AG10803 (cell line): ENCODE results near the gene SLC7A1.
A peak's percentile ranks its signal among the peaks of the same experiment; 100 is the strongest.

Experiments used
- DNase-seq: peaks from one replicate; pipeline ENCODE4 v3.0.0; 2010; ENCODE audit warnings: low read depth
- H3K4me3 ChIP-seq: 2 replicates; pipeline ENCODE4 v1.5.1; 2011; ENCODE audit warnings: mild to moderate bottlenecking, low read length, control low read depth
- TF ChIP-seq, protein P1 (sequence below): conservative IDR thresholded peaks from 2 replicates; pipeline ENCODE4 v1.5.1; 2011; ENCODE audit warnings: mild to moderate bottlenecking, low read length, control low read depth, inconsistent platforms

Gene SLC7A1

DNA sequence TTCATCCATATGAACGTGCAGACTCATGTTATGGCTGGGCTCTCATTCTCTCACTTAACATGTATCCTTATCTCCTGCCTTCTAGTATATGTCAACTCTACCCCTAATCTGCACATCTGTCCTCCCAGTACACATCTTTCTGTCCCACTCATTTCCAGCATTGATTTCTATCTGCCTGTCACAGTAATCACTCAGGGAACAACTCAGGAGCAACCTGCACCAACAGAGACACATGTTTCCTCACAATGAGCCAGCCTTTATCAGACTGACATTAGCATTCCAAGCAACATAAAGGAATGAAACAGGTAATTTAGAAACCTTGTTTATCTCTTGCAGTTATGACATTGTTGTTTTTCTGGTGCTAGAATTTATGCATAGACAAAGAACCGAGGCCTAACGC is 17.6 kb upstream of the SLC7A1 start:
- H3K4me3 ChIP-seq: no peak overlapping the region
- TF ChIP-seq, protein P1, sequence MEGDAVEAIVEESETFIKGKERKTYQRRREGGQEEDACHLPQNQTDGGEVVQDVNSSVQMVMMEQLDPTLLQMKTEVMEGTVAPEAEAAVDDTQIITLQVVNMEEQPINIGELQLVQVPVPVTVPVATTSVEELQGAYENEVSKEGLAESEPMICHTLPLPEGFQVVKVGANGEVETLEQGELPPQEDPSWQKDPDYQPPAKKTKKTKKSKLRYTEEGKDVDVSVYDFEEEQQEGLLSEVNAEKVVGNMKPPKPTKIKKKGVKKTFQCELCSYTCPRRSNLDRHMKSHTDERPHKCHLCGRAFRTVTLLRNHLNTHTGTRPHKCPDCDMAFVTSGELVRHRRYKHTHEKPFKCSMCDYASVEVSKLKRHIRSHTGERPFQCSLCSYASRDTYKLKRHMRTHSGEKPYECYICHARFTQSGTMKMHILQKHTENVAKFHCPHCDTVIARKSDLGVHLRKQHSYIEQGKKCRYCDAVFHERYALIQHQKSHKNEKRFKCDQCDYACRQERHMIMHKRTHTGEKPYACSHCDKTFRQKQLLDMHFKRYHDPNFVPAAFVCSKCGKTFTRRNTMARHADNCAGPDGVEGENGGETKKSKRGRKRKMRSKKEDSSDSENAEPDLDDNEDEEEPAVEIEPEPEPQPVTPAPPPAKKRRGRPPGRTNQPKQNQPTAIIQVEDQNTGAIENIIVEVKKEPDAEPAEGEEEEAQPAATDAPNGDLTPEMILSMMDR: no peak
- no peak for DNase-seq

DNA sequence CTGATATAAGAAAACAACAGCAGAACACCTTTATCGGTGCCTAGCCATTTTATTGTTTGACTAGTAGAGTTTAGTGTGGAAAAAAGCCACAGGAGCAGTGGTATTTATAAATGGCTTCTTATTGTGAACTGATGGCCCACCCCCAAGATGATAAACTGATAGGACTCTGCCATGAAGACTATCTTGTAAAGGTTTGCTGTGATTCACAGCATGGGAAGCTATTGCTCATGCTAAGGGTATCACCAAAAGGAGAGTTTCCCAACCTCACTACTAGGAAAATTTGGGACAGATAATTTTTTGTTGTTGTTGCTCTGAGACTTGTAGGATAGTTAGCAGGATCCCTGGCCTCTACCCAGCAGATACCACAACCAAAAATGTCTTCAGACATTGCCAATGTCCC is 12.0 kb upstream of the SLC7A1 start:
- TF ChIP-seq, protein P1: no peak
- peak; percentile 36 for DNase-seq
- H3K4me3 ChIP-seq: no peak overlapping the region

DNA sequence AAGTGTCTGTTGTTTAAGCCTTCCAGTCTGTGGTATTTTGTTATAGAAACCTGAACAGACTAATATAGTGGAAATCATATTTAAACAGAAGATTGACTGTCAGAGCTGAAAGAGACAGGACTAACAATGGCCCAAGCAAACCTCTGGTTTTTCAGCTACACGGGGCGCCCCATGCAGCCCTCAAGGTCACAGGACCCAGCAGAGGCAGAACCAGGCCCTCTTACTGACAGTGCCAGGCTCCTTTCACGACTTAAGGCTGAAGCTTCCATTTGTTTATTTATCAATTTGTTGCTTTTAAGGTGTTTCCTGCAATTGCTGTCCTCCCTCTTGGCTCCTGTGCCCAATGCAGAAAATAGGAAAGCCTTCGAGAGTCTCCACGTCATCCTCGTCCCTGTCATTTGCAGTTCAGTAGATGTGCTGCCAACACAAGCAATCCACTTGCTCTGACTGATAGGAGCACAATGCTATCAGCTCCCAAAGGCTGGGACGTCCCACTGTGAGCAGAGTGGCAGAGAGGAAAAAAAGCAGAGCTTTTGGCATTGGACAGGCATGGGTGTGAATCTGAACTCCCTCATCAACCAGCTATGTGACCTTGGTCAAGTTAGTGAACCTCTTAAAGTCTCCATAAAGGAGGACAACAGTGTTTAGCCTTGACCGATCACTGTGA is 10.5 kb upstream of the SLC7A1 start:
- TF ChIP-seq, protein P1: no peak
- no peak overlapping the region for H3K4me3 ChIP-seq
- no peak for DNase-seq

DNA sequence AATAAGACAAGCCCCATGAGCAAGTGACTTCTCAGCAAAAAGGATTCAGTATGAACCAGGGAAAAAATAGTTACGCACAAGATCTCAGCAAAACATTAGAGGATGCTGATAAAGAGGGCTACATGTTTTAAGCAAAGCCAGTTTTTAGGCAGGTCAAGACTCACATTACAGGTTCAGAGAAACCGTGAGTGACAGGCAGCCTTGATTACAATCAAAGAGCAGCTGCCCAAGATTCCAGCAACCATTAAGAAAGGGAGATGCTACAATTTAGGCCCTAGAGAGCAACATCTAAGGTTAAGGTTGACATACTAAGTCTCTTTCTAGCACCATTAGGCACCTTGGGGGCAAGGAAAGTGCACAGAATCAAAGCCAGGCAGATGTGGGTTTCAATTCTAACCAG is 2.8 kb upstream of the SLC7A1 start:
- H3K4me3 ChIP-seq: no peak overlapping the region
- DNase-seq: no peak
- TF ChIP-seq, protein P1: no peak

DNA sequence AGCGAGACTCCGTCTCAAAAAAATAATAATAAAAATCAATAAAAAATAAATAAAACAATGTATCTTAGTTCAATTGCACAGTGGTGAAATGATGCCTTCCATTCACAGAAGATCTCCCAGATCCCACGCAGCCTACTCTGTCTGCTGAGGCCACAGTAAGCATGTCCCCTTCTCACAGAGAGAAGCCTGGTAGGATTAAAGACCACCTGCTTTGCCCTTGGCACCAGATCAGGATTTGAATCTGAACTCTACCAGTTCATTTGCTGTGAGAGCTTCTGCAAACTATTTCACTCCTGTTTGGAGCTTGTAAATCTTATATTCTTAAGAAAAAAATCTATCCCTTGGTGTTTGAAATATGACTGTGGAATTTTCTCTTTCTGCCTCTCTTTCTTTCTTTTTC is 2.2 kb upstream of the SLC7A1 start:
- no peak for DNase-seq
- no peak overlapping the region for H3K4me3 ChIP-seq
- TF ChIP-seq, protein P1: no peak

DNA sequence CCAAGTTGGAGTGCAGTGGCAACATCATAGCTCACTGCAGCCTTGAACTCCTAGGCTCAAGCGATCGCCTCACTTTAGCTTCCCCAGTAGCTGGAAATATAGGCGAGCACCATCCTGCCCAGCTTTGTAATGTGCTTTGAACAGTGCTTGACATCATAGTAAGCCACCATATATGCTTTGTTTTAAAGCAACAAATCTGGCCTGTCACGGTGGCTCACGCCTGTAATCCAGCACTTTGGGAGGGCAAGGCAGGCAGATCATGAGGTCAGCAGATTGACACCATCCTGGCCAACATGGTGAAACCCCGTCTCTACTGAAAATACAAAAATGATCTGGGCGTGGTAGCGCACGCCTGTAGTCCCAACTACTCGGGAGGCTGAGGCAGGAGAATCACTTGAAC is 1.8 kb upstream of the SLC7A1 start:
- TF ChIP-seq, protein P1: no peak
- no peak overlapping the region for H3K4me3 ChIP-seq
- no peak for DNase-seq

DNA sequence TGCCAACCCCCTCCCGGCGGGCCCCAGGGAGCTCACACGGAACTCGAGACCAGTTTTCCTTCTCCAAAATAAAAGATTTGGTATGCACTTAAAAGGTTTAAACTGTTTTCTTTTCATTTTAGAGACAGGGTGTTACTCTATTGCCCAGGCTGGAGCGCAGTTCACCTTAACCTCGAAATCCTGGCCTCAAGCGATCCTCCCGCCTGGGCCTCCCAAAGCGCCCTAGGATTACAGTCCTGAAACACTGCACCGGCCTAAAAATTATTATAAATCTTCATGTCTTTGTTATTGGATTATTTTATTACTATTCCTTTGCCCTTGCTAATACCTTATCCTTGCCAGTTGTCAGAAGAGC is 553 bp upstream of the SLC7A1 start:
- H3K4me3 ChIP-seq: peak overlapping the region; percentile 66
- no peak for DNase-seq
- TF ChIP-seq, protein P1: no peak; the same call in 1 of the 2 replicates
